GM19328 (cell line): ENCODE data around the gene LUC7L3.
"Not testable (repeated sequence)": the region's sequence is repeated elsewhere in the genome, so short reads cannot be mapped to it uniquely, and the experiment has no call there.

Source experiments
- ATAC-seq: cut with Tn5 transposase; IDR thresholded peaks from one replicate; pipeline ENCODE4 v1.9.1; 2021; ENCODE audit warnings: mild to moderate bottlenecking, moderate library complexity; ENCODE audit not compliant: unreplicated experiment

The LUC7L3 gene

DNA sequence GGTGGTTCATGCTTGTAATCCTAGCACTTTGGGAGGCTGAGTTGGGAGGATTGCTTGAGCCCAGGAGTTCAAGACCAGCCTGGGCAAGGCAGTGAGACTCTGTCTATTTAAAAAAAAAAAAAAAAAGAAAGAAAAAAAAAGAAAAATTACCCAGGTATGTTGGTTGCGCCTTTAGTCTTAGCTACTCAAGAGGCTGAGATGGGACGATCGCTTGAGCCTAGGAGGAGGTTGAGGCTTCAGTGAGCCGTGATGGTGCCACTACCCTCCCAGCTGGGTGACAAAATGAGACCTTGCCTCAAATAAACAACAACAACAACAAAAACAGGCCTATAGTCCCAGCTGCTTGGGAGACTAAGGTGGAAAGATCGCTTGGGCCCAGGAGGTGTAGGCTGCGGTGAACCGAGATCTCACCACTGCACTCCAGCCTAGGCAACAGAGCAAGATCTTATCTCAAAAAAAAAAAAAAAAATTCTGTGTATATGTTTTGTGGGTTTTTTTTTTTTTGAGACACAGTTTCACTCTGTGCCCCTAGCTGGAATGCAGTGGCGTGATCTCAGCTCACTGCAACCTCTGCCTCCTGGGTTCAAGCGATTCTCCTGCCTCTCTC, 60.4 kb downstream of the LUC7L3 start:
- ATAC-seq, result no peak

DNA sequence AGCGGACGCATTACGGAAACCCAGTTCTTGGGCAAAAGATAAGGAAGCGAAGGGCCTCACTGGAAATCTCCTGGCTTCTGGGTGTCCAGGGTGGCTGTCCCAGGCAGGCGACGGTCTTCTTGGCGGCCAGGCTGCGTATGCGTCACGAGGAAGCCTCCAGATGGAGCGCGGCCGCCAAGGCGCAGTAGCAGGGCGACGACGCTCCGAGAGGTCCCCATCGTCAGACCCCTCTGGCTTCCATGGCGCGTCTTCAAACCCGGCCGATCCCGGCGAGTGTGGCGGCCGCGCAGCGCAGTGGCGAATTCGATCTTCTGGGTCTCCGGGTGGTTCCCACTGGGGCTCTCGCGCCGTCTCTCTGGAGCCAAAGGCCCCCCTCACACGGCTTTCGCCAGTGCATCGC, 61.8 kb downstream of the LUC7L3 start:
- ATAC-seq, result no peak

DNA sequence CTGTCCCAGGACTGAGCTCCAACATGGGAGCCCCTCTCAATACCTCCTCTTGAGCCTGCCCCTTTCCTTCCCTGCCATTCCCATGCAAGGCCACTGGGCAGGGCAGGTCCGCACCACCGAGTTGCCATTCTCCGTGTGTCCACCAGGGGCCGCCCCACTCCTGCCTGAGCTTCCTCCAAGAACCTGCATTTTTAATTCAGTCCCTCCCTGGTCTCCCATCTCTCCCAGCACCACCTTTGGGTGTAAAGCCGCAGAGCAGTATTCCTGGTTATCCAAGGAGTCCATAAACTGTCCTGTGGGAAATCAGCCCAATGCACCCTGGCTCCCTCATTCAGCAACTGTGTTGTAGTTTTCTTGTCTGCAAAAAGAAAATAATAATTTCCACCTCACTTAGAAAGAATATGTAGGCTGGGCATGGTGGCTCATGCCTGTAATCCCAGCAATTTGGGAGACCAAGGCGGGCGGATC, 63.8 kb downstream of the LUC7L3 start:
- no peak for ATAC-seq

DNA sequence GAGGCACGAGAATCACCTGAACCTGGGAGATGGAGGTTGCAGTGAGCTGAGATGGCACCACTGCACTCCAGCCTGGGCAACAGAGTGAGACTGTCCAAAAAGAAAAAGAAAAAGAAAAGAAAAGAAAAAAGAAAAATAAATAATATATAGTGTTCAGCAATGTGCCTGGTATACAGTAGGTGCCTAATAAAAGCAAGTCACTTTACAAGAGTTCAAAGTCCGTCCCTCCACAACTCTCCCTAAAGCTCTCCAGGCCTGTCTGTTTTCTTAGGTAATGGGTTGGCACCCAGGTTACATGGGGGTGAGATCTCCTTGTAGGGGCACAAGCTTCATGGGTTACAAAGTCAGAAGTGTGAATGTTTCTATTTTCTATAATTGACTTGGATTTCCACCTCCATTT, 64.5 kb downstream of the LUC7L3 start:
- no peak for ATAC-seq

DNA sequence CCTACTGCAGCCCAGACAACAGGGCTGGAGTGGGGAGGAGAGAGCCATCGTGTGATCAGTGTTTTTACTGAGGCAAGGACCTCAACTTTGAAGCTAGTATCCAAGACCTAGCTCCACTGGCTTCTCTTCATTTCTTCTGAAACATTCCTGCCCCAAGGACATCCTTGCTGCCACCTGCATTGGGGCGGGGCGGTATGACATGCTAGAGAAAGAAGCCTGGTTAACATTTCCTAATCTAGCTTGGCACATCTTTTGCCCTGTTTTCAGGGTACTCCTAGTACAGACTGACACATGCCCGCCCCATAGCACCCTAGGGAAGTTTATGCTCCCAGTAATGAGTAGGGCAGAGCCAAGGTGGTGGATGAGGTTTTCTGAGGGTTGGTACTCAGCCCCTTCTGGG, 65.7 kb downstream of the LUC7L3 start:
- ATAC-seq, result no peak

DNA sequence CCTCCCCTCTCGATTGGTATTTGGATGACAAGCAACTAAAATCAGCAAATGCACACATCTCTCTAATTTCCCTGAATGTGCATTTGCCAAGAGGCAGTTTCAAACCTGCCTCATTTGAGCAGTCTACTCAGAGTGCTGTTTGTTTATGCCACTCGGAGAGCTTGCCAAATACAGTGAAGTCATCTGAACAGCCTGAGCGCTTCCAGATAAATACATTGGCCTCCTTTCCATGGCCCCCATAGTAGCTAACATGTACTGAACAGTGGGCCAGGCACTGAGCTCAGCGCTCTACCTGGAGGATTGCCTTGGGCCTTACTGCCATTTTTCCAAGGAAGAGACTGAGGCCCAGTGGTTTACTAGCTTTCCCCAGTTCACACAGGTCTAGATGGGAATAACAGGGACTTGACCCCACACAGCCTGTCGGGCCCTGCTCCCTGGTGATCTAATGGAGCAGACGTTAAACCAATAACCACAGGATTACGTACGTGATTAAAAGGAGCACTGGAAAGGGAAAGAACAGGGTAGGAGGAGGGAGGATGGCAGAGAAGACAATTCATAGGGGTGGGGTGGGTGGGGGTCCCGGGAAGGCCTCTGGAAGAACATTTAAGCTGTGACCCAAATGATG, 66.7 kb downstream of the LUC7L3 start:
- no peak for ATAC-seq

DNA sequence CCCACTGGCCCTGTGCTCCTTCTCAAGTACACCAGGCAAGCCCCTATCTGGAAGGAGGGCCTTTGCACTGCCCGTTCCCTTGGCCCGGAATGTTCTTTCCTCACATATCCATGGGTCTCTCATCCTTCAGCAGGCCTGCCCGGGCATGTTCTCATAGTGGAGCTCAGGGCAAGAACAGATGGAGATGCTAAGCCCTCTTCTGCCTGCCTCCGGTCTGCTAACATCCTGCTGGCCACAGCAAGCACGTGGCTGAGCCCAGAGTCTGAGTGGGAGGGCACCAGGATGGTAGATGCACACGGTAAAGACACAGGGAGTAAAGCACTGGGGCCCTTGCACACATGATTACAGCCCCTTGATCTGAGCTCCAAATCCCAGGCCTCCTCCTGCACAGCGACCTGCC, 67.7 kb downstream of the LUC7L3 start:
- no peak for ATAC-seq

DNA sequence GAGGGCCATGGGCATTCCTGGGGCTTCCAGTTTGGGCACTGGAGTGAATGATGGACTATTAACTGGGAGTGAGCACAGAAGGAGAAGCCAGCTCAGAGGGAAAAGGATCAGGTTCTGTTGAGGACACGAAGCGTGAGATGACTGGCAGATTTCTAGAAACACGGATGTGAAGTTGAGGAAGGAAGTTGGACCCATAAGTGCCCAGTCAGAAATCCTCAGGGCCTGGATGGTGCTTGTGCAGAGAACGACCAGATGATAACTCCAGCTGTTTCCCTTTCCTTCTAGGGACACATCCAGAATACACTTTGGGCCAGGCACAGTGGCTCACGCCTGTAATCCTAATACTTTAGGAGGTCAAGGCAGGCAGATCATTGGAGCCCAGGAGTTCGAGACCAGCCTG, 71.2 kb downstream of the LUC7L3 start:
- no peak for ATAC-seq

DNA sequence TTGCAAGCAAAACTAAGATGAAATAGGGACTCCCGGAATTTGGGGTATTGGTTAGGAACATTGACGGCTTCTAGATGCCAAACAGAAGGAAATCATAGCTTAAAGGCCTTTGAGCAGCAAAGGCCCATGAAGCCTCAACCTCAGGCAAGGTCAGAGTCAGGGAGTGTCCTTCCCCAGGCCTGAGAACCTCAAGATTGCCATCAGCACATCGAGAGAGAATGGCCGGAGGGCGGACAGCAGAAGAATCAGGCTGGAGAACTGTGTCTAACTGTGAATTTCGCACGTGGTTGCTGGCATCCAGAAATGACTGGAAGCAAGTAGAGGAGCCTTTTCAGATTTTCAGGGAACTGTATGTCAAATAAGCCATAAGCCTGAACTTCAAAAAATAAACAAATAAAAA, 72.7 kb downstream of the LUC7L3 start:
- ATAC-seq, result no peak

DNA sequence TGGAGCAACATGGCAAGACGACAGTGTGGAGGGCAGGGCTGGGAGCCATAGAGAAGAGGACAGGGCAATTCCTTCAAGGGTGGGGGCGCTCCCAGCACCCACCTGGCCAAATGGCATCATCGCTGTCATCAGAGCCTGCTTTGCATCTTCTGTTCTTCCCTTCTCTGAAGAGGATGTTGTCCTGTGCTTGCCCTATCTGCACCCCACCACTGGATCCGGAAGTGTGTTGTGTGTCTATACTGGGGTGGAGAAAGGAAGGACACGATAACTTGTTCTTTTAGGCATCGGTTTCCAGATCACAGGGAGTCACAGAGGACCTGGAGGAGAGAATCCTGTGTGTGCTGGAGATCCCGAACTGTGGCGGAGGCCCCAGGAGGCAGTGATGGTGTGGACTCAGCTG, 73.6 kb downstream of the LUC7L3 start:
- no peak for ATAC-seq

DNA sequence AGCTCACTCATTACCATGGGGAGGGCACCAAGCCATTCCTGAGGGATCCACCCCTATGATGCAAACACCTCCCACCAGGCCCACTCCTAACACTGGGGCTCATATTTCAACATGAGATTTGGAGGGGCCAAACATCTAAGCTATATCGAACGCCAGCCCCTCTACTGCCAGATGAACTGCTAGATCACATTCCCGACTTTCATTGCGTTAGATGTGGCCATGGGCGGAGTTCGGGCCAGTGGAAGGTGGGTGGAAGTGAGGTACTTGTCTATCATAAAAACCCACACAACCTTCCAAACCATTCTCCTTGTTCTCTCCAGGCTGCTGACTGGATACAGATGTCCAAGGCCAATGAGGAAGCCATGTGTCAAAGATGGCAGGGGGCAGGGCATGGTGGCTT, 75.0 kb downstream of the LUC7L3 start:
- no peak for ATAC-seq

DNA sequence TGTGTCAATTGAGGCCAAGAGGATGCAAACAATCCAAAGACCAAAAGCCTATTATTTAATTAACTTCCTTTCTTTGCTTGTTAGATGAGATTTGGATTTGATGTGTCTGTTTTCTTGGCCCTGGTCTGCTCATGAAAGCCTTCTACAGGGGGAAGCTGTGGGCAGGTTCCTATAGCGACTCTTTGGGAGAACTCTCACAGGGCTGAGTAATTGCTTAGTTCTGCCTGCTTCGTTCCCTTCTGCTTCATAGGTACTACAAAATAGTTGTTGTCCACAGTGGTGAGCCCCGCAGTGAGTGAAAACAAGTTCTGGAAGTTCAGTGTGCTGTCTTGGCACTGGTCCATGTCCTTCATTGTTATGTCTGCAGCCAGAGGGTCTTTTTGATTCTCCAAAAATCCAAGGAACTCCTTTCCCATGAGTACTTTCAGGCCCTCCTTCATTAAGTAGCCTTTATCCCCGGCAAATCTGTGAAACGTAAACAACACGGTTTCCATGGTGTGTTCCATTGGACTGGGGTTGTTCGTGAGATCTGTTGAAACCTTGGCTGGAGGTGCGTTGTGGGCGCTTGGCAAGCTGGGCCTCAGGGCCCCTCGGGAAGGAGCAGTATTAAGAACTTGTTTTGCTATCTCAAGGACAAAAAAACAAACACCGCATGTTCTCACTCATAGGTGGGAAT, 77.9 kb downstream of the LUC7L3 start:
- no peak for ATAC-seq

DNA sequence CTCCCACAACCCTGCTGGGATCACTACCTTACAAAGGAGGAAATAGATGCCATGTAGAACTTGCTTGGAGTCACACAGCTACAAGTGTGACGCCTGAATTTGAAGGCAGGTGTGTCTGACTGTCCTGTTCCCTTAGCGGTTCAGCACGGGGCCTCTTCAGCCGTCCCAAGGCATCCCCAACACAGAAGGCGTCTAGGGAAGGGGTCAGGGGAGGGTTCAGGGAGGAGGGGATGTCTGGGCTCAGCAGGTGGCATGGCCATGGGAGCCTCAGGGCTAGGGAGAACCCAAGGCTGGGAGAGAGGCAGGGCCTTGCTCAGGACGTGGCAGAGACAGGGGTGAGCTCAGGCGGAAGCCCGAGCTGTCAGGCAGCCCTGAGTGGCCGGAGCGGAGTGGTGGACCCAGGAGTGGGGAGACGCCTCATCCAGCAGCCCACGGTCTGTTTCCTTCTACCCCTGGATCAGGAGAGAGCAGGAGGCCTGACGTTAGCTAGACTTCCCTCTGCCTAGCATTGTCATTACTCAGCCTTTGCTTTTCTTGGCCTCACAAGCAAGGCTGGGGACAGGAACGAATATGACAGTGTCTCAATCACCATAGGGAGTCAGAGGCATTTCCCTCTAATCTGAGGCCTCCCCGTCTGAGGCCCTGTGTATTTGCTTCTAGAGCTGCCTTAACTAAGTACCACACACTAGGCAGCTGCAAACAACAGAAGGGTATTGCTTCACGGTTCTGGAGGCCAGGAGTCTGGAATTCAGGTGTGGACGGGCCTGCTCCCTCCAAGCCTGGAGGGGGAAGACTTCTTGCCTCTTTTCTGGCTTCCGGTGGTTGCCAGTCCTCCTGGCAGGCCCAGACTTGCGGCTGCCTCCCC, 79.3 kb downstream of the LUC7L3 start:
- no peak for ATAC-seq

DNA sequence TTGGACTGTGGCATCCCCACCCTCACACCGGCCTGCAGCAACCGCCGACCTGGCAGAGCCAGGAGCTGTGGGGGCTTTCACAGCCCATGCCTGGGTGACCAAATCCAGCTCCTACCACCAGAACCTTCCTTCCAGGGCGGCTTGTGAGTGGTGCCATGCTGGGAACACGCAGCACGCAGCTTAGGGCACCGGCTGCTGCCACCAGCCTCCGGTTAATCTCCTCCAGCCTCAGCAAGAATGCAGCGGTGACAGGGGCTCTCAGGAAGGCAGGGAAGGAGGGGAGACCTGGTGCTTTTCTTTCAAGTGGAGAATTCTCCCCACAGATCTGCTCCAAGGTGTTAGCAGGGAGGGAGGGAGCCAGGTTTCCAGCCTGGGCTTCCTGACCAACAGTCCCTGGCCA, 80.2 kb downstream of the LUC7L3 start:
- ATAC-seq, result no peak

DNA sequence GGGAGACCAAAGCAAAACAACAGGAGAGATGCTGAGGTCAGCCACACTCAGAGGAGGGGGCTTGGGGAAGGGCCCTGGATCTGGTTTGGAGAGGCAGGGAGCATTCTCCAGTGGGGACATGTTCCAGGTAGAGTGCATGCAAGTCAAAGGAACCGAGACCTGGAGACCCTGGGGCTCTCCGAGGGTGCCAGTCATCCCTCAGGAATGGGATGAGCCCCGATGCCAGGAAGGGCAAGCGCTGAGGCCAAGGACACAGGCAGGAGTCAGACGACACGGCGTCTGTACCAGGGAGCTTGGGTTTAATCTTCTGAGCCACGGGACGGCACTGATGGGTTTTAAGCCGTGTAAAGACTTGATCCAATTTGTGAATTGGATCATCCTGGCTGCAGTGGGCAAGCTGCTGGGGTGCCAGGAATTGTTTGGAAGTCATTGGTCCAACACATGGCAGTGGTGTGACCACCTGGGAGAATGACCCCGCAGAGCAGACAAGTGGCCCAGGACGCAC, 80.8 kb downstream of the LUC7L3 start:
- no peak for ATAC-seq

DNA sequence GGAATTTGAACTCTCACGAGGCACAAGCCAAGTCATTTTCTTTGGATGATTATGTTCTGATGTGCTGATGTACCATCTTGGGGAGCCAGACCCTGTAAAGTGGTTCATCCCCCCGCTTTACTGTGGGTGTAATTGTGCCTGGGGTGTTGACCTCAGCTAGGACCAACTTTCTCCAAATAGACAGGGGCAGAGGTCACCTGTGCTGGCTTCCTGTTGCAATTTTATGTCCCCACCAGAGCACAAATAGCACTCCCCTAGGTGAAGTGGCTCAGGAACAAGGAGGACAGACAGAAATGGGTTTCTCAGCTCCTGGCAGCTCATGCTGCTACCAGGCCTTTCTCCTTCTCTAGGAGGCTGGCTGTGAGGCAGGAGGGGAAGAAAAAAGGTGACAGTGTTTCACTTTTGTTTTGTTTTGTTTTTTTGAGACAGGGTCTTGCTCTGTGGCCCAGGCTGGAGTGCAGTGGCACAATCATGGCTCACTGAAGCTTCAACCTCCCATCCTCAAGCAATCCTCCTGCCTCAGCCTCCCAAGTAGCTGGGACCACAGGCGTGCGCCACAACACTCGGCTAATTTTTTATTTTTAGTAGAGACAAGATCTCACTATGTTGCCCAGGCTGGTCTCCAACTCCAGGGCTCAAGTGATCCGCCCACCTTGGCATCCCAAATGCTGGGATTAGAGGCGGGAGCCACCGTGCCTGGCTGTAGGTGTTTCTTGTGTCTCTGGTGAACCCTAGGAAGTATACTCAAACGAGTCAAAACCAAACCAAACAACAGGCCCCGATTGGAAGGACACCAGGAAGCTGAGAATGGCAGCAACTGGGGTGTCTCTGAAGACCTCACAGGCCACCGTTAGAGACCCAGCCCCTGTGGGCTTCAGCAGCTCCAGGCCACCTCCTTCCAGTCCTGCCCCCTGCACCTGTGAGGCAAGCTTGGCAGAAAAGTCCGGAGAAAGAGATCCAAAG, 83.5 kb downstream of the LUC7L3 start:
- ATAC-seq, result no peak

DNA sequence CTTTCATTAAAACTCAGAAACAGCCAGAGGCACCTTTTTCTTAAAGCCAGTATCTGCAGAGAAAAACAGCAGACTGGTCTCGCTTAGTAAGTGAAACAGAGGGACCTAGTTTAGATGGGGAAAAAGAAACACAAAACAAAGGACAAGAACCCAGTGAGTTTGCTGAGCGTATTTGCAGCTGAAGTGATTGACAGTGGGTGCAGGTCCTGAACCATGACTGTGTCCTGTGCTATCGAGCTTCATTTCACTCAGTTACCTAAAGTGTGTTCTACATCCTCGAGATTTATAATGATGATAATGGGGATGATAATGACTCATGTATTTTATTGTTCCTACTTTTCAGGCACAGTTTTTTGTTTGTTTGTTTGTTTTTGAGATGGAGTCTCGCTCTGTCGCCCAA, 84.3 kb downstream of the LUC7L3 start:
- ATAC-seq, result no peak

DNA sequence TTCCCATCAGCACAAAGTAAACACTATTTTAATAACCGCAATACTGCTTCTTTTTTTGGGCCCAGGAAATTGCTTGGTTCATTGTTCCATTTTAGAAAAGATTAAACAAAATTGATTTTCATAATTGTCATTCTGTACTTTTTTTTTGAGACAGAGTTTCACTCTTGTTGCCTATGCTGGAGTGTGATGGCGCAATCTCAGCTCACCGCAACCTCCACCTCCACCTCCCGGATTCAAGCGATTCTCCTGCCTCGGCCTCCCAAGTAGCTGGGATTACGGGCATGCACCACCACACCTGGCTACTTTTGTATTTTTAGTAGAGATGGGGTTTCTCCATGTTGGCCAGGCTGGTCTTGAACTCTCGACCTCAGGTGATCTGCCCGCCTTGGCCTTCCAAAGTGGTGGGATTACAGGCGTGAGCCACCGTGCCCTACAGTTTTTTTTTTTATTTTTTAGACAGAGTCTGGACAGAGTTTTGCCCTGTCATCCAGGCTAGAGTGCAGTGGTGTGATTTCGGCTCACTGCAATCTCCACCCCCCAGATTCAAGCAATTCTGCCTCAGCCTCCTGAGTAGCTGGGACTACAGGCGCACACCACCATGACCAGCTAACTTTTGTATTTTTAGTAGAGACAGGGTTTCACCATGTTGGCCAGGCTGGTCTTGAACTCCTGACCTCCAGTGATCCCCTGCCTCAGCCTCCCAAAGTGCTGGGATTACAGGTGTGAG, 85.5 kb downstream of the LUC7L3 start:
- not testable (repeated sequence) for ATAC-seq

DNA sequence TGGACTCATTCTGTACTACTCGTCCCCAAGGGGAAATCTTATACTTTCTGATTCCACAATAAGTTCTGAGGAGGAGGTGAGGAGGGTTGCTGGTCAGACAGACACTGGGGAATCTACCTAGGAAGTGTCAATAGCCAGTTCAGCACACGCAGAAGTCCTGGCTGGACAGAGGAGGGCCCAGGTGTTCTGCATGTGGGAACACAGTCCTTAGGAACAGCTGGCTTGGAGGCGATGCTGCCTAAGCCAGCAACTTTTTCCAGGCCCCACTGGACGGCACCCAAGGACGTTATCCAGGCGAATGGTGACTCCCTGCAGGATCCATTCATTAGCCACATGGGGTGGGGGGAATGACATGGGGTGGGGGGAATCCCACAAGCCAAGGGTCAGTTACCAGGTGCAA, 86.1 kb downstream of the LUC7L3 start:
- no peak for ATAC-seq
